ENCODE data around the gene CSNK2A3.
"Not testable (repeated sequence)": the region's sequence is repeated elsewhere in the genome, so short reads cannot be mapped to it uniquely, and the experiment has no call there.

Gene CSNK2A3

GRCh38 chr11:11378184-11378940, 25.3 kb upstream of the CSNK2A3 start:
- DNase-seq = no peak

- no peak for DNase-seq
These were observed 21.5 kb upstream of the CSNK2A3 start for GRCh38 chr11:11374358-11375148.

- no peak for DNase-seq
These were observed 20.9 kb upstream of the CSNK2A3 start for GRCh38 chr11:11373934-11374333.

GRCh38 chr11:11372461-11372860, 19.4 kb upstream of the CSNK2A3 start:
- DNase-seq = no peak

GRCh38 chr11:11370962-11371303, 17.9 kb upstream of the CSNK2A3 start:
- no peak for DNase-seq

GRCh38 chr11:11370255-11370961, 17.4 kb upstream of the CSNK2A3 start:
- DNase-seq = no peak

GRCh38 chr11:11366793-11367192, 13.7 kb upstream of the CSNK2A3 start:
- no peak for DNase-seq

GRCh38 chr11:11363674-11364073, 10.6 kb upstream of the CSNK2A3 start:
- DNase-seq = no peak

GRCh38 chr11:11359611-11360010, 6.6 kb upstream of the CSNK2A3 start:
- no peak for DNase-seq

GRCh38 chr11:11356842-11357241, 3.8 kb upstream of the CSNK2A3 start:
- DNase-seq = no peak

GRCh38 chr11:11351851-11352250, 1.2 kb downstream of the CSNK2A3 start:
- not testable (repeated sequence) for DNase-seq

- no peak for DNase-seq
These were observed 1.9 kb downstream of the CSNK2A3 start for GRCh38 chr11:11351042-11351586.

- no peak for DNase-seq
These were observed 3.1 kb downstream of the CSNK2A3 start for GRCh38 chr11:11349870-11350337.

- DNase-seq = no peak
These were observed 3.8 kb downstream of the CSNK2A3 start for GRCh38 chr11:11349106-11349825.

GRCh38 chr11:11348303-11348702, 4.7 kb downstream of the CSNK2A3 start:
- no peak for DNase-seq

GRCh38 chr11:11347592-11347991, 5.5 kb downstream of the CSNK2A3 start:
- DNase-seq = no peak

- DNase-seq = no peak
These were observed 6.7 kb downstream of the CSNK2A3 start for GRCh38 chr11:11346303-11346702.

GRCh38 chr11:11345099-11345498, 8.0 kb downstream of the CSNK2A3 start:
- DNase-seq = no peak

- DNase-seq = no peak
These were observed 9.0 kb downstream of the CSNK2A3 start for GRCh38 chr11:11344045-11344444.

GRCh38 chr11:11338304-11338703, 14.7 kb downstream of the CSNK2A3 start:
- no peak for DNase-seq

GRCh38 chr11:11336664-11337063, 16.4 kb downstream of the CSNK2A3 start:
- DNase-seq = no peak

- DNase-seq = no peak
These were observed 18.0 kb downstream of the CSNK2A3 start for GRCh38 chr11:11335043-11335442.

GRCh38 chr11:11334607-11335006, 18.4 kb downstream of the CSNK2A3 start:
- no peak for DNase-seq
